Stimulated activated CD4-positive, alpha-beta T cell treated with anti-CD3 and anti-CD28 coated beads, Interleukin-4, amount 100 ng/mL, for 1 hour (primary cell): ENCODE results near the gene TIMM44.
A peak's percentile ranks its signal among the peaks of the same experiment; 100 is the strongest.
"Not testable (repeated sequence)": the region's sequence is repeated elsewhere in the genome, so short reads cannot be mapped to it uniquely, and the experiment has no call there.

Experiments used
- DNase-seq: peaks from one replicate; pipeline ENCODE4 v3.0.0-alpha.2; 2020

TIMM44 gene

GRCh38 chr19:7897292-7897691 lies 46.2 kb downstream of the TIMM44 start:
- DNase-seq: no peak

GRCh38 chr19:7895565-7895964 lies 47.9 kb downstream of the TIMM44 start:
- DNase-seq: no peak

GRCh38 chr19:7894612-7895309 lies 48.7 kb downstream of the TIMM44 start:
- no peak for DNase-seq

- not testable (repeated sequence) for DNase-seq
These were observed 49.9 kb downstream of the TIMM44 start for GRCh38 chr19:7893362-7894101.

GRCh38 chr19:7888826-7889217 lies 54.6 kb downstream of the TIMM44 start:
- DNase-seq: no peak

- peak; percentile 62 for DNase-seq
These were observed 55.2 kb downstream of the TIMM44 start, which contains the start of gene LRRC8E for GRCh38 chr19:7888145-7888825. LRRC8E (plus strand) TSS chr19:7888510; CDS start chr19:7895604, 7,094 bp downstream.

- DNase-seq: no peak
These were observed 55.9 kb downstream of the TIMM44 start for GRCh38 chr19:7887408-7888144.

- DNase-seq: no peak
These were observed 57.6 kb downstream of the TIMM44 start for GRCh38 chr19:7885818-7886217.

- DNase-seq: no peak
These were observed 59.5 kb downstream of the TIMM44 start for GRCh38 chr19:7883796-7884570.

GRCh38 chr19:7883105-7883504 lies 60.4 kb downstream of the TIMM44 start:
- DNase-seq: no peak

GRCh38 chr19:7881910-7882309 lies 61.6 kb downstream of the TIMM44 start:
- DNase-seq: no peak

GRCh38 chr19:7879836-7880235 lies 63.6 kb downstream of the TIMM44 start:
- DNase-seq: no peak

GRCh38 chr19:7879111-7879807 lies 64.2 kb downstream of the TIMM44 start:
- no peak for DNase-seq

GRCh38 chr19:7877249-7877836 lies 66.1 kb downstream of the TIMM44 start:
- no peak for DNase-seq
